ENCODE data around the gene MOXD1. TPM values are rescaled to one million over a fixed set of nuclear protein-coding genes. Genes with fewer than 3 reads are reported as not detected.
A peak's percentile ranks its signal among the peaks of the same experiment; 100 is the strongest.

Gene MOXD1
- total RNA-seq, 2 experiments from 2014 or later = 0.74 TPM; not detected in 1

GRCh38 chr6:132400555-132400882 is 756 bp downstream of the MOXD1 start:
- Histone ChIP-seq H3K79me2 (ENCODE audit: insufficient read depth, low read depth, low read length) (no peaks in the 10 kb centered on the region), H2AFZ (ENCODE audit: low read length) (no peak overlapping the region), H3K4me1 (ENCODE audit: insufficient read depth, low read length, poor library complexity, severe bottlenecking) (no peaks in the 10 kb centered on the region), H3K27ac (ENCODE audit: low read depth, low read length, poor library complexity, severe bottlenecking) (no peak overlapping the region), H3K4me2 (ENCODE audit: low read length) (peak overlapping the region; percentile 57; the same call in 1 of the 2 replicates), H3K9me3 (ENCODE audit: low read length) (peaks cover 2% of the 10 kb centered on the region; the same call in 1 of the 2 replicates), H3K4me3 (ENCODE audit: low read depth, low read length, poor library complexity, severe bottlenecking) (peak overlapping the region; percentile 60), H3K36me3 (ENCODE audit: insufficient read depth, low read length) (no peaks in the 10 kb centered on the region; the same call in 1 of the 2 replicates), H3K9me2 (ENCODE audit: insufficient read depth, low read length) (no peaks in the 10 kb centered on the region), H4K20me1 (ENCODE audit: insufficient read depth, low read length) (no peaks in the 10 kb centered on the region)
- no peak for TF ChIP-seq EZH2phosphoT487 (IDR thresholded peaks at IDR 0.05; ENCODE audit: borderline replicate concordance, low read depth, low read length)
- ChIA-PET CTCF (ENCODE audit: unreplicated experiment) (no interaction called here), POLR2A (no interaction called here)
- intact Hi-C loops (cut with micrococcal nuclease; ENCODE audit: unreplicated experiment) = no loop called here
- no peak for DNase-seq (ENCODE audit: low spot score)
- BruUV-seq (replicated peaks) = no TSS peak

DNA sequence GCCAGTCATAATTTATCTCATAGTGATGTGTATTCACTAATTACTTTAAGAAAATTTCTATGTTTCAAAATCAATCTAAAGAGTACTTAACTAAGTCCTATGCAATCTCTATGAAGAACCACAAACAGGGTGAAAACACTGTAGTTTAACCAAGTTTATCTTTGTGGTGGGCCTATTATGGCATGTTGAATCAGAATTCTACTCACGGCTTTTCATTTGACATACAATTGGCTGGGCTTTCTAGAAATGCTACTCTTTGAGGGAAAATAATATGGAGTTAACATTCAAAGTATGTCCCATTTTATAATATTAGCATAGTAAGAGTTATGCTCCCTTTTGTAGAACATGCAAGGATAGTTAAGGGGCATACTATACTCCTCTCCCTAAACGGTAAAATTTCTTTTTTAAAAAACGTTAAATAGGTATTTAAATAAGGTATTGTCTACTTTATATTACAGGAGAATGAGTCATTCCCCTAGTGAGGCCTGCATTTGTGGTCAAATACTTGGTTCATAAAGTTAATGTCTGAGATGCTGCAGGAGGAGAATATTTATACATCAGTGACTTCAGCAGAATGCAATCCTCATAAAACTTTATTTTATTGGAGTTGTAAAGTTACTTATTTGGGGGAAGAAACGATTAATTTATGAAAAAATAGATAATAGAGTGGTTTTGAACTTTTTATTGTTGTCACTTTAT is 1.8 kb downstream of the MOXD1 start:
- Histone ChIP-seq H3K9me3 (ENCODE audit: low read length) (peaks cover 12% of the 10 kb centered on the region), H3K4me3 (ENCODE audit: low read depth, low read length, poor library complexity, severe bottlenecking) (no peak overlapping the region), H3K4me1 (ENCODE audit: insufficient read depth, low read length, poor library complexity, severe bottlenecking) (no peaks in the 10 kb centered on the region), H2AFZ (ENCODE audit: low read length) (no peak overlapping the region), H4K20me1 (ENCODE audit: insufficient read depth, low read length) (no peaks in the 10 kb centered on the region), H3K4me2 (ENCODE audit: low read length) (no peak overlapping the region), H3K36me3 (ENCODE audit: insufficient read depth, low read length) (no peaks in the 10 kb centered on the region; the same call in 1 of the 2 replicates), H3K9me2 (ENCODE audit: insufficient read depth, low read length) (no peaks in the 10 kb centered on the region), H3K79me2 (ENCODE audit: insufficient read depth, low read depth, low read length) (no peaks in the 10 kb centered on the region), H3K27ac (ENCODE audit: low read depth, low read length, poor library complexity, severe bottlenecking) (no peak overlapping the region)
- no TSS peak for BruUV-seq (replicated peaks)
- intact Hi-C loops (cut with micrococcal nuclease; ENCODE audit: unreplicated experiment) = no loop called here
- no peak for DNase-seq (ENCODE audit: low spot score)
- TF ChIP-seq EZH2phosphoT487 (IDR thresholded peaks at IDR 0.05; ENCODE audit: borderline replicate concordance, low read depth, low read length) = no peak
- TF ChIP-seq, protein P1, sequence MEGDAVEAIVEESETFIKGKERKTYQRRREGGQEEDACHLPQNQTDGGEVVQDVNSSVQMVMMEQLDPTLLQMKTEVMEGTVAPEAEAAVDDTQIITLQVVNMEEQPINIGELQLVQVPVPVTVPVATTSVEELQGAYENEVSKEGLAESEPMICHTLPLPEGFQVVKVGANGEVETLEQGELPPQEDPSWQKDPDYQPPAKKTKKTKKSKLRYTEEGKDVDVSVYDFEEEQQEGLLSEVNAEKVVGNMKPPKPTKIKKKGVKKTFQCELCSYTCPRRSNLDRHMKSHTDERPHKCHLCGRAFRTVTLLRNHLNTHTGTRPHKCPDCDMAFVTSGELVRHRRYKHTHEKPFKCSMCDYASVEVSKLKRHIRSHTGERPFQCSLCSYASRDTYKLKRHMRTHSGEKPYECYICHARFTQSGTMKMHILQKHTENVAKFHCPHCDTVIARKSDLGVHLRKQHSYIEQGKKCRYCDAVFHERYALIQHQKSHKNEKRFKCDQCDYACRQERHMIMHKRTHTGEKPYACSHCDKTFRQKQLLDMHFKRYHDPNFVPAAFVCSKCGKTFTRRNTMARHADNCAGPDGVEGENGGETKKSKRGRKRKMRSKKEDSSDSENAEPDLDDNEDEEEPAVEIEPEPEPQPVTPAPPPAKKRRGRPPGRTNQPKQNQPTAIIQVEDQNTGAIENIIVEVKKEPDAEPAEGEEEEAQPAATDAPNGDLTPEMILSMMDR (conservative IDR thresholded peaks at IDR 0.05; ENCODE audit: low read length) = no peak
- POLR2A ChIA-PET = no interaction called here
- CTCF ChIA-PET (ENCODE audit: unreplicated experiment) = no interaction called here

- no peak for TF ChIP-seq EZH2phosphoT487 (IDR thresholded peaks at IDR 0.05; ENCODE audit: borderline replicate concordance, low read depth, low read length)
- TF ChIP-seq, protein P1 (conservative IDR thresholded peaks at IDR 0.05; ENCODE audit: low read length) = no peak
- H3K9me3 ChIP-seq (ENCODE audit: low read length) = peaks cover 20% of the 10 kb centered on the region
- no peaks in the 10 kb centered on the region; the same call in 1 of the 2 replicates for H3K36me3 ChIP-seq (ENCODE audit: insufficient read depth, low read length)
- no peak overlapping the region for H3K27ac ChIP-seq (ENCODE audit: low read depth, low read length, poor library complexity, severe bottlenecking)
- BruUV-seq (replicated peaks) = no TSS peak
- H2AFZ ChIP-seq (ENCODE audit: low read length) = no peak overlapping the region
- H3K4me3 ChIP-seq (ENCODE audit: low read depth, low read length, poor library complexity, severe bottlenecking) = no peak overlapping the region
- H3K9me2 ChIP-seq (ENCODE audit: insufficient read depth, low read length) = no peaks in the 10 kb centered on the region
- intact Hi-C loops (cut with micrococcal nuclease; ENCODE audit: unreplicated experiment) = no loop called here
- no peak overlapping the region for H3K4me2 ChIP-seq (ENCODE audit: low read length)
- H4K20me1 ChIP-seq (ENCODE audit: insufficient read depth, low read length) = no peaks in the 10 kb centered on the region
- ChIA-PET POLR2A (interaction anchor here (0.6 to 0.7 kb wide), 2 partner anchors 417 to 477 kb away, joined by 3 read pairs; no protein-coding TSS in a partner anchor), CTCF (ENCODE audit: unreplicated experiment) (no interaction called here)
- no peaks in the 10 kb centered on the region for H3K79me2 ChIP-seq (ENCODE audit: insufficient read depth, low read depth, low read length)
- no peak for DNase-seq (ENCODE audit: low spot score)
- peaks cover 13% of the 10 kb centered on the region for H3K4me1 ChIP-seq (ENCODE audit: insufficient read depth, low read length, poor library complexity, severe bottlenecking)
Measured at GRCh38 chr6:132395015-132395597, 6.2 kb downstream of the MOXD1 start.
